IMR-90 (cell line): ENCODE data around the gene GARIN5A. TPM values are rescaled to one million over a fixed set of nuclear protein-coding genes. Genes with fewer than 3 reads are reported as not detected.

Experiments used
- ATAC-seq: fragments of 200-7000 bp; cut with Tn5 transposase; 2 replicates; pipeline ENCODE4 v1.9.1; 2020; ENCODE audit warnings: low read depth, mild to moderate bottlenecking, moderate library complexity
- BruUV-seq: library from RNA; stranded (reverse); fragments of 400-500 nt; replicated peaks from 2 replicates; lab custom pipeline; 2021; lab: Mats Ljungman, UMichigan
- CTCF ChIA-PET: fragments of 300-600 bp; formaldehyde crosslinking; extraction: SDS; loops from one replicate; lab custom pipeline; 2021; ENCODE audit warnings: antibody characterized with exemption; lab: Yijun Ruan, JAX
- POLR2A ChIA-PET: fragments of 300-600 bp; sonication (Branson Sonifier 250); formaldehyde crosslinking; loops from one replicate; lab custom pipeline; 2022; ENCODE audit warnings: antibody characterized with exemption; ENCODE audit not compliant: unreplicated experiment; lab: Charles Lee
- DNase-seq: peaks from one replicate; pipeline ENCODE4 v3.0.0; 2013
- H2AFZ ChIP-seq: replicated peaks from 2 replicates; pipeline ENCODE3; 2013; ENCODE audit warnings: low read length, mild to moderate bottlenecking; ENCODE audit not compliant: poor library complexity
- H2AK5ac ChIP-seq: 2 replicates; pipeline ENCODE4 v1.6.1; 2013; ENCODE audit warnings: low read depth, low read length, inconsistent platforms
- H2AK9ac ChIP-seq: replicated peaks from 2 replicates; pipeline ENCODE3; 2013; ENCODE audit warnings: mild to moderate bottlenecking, low read depth, low read length, moderate library complexity; ENCODE audit not compliant: poor library complexity
- H2BK120ac ChIP-seq: 2 replicates; pipeline ENCODE4 v1.6.1; 2013; ENCODE audit warnings: low read depth, low read length, inconsistent platforms
- H2BK15ac ChIP-seq: 3 replicates; pipeline ENCODE4 v1.6.1; 2013; ENCODE audit warnings: low read depth, low read length, inconsistent platforms
- H2BK20ac ChIP-seq: 2 replicates; pipeline ENCODE4 v1.6.1; 2013; ENCODE audit warnings: low read depth, mild to moderate bottlenecking, inconsistent platforms, low read length, moderate library complexity
- H2BK5ac ChIP-seq: 2 replicates; pipeline ENCODE4 v1.6.1; 2013; ENCODE audit warnings: mild to moderate bottlenecking, low read depth, low read length, inconsistent platforms; ENCODE audit not compliant: poor library complexity, severe bottlenecking
- H3K14ac ChIP-seq: replicated peaks from 2 replicates; pipeline ENCODE4 v1.6.1; 2013; ENCODE audit warnings: low read depth, low read length, inconsistent platforms
- H3K18ac ChIP-seq: 2 replicates; pipeline ENCODE4 v1.6.1; 2013; ENCODE audit warnings: low read depth, low read length, control low read depth
- H3K23ac ChIP-seq: 2 replicates; pipeline ENCODE4 v1.6.1; 2013; ENCODE audit warnings: low read depth, low read length, inconsistent platforms
- H3K27ac ChIP-seq: 2 replicates; pipeline ENCODE4 v1.5.1; 2013; ENCODE audit warnings: mild to moderate bottlenecking, control low read depth, low read length; ENCODE audit not compliant: insufficient read depth
- H3K27me3 ChIP-seq: 2 replicates; pipeline ENCODE4 v1.6.1; 2013; ENCODE audit warnings: low read length; ENCODE audit not compliant: control insufficient read depth, insufficient read depth
- H3K36me3 ChIP-seq: 2 replicates; pipeline ENCODE4 v1.6.1; 2013; ENCODE audit warnings: low read length, mixed read lengths; ENCODE audit not compliant: control insufficient read depth, insufficient read depth
- H3K4ac ChIP-seq: 2 replicates; pipeline ENCODE4 v1.6.1; 2013; ENCODE audit warnings: low read depth, low read length, inconsistent platforms
- H3K4me1 ChIP-seq: 2 replicates; pipeline ENCODE4 v1.6.1; 2013; ENCODE audit warnings: low read length, mixed read lengths; ENCODE audit not compliant: control insufficient read depth, insufficient read depth
- H3K4me2 ChIP-seq: 2 replicates; pipeline ENCODE4 v1.6.1; 2013; ENCODE audit warnings: low read depth, mild to moderate bottlenecking, control low read depth, low read length, moderate library complexity
- H3K4me3 ChIP-seq: 2 replicates; pipeline ENCODE4 v1.5.1; 2013; ENCODE audit warnings: low read depth, mild to moderate bottlenecking, control low read depth, low read length, moderate library complexity; ENCODE audit not compliant: insufficient read depth
- H3K56ac ChIP-seq: 2 replicates; pipeline ENCODE4 v1.6.1; 2013; ENCODE audit warnings: low read length, inconsistent platforms; ENCODE audit not compliant: insufficient read depth; ENCODE audit errors: extremely low read depth
- H3K79me1 ChIP-seq, 2 experiments: 2 replicates each; pipeline ENCODE4 v1.6.1; 2013; ENCODE audit warnings: low read length in 2 of 2, inconsistent platforms in 1 of 2, low read depth in 1 of 2
- H3K9ac ChIP-seq: 2 replicates; pipeline ENCODE4 v1.6.1; 2013; ENCODE audit warnings: low read depth, low read length, control low read depth
- H3K9me1 ChIP-seq: 2 replicates; pipeline ENCODE4 v1.6.1; 2013; ENCODE audit warnings: low read length, inconsistent platforms; ENCODE audit not compliant: insufficient read depth
- H3K9me3 ChIP-seq: 2 replicates; pipeline ENCODE4 v1.6.1; 2013; ENCODE audit warnings: low read length; ENCODE audit not compliant: control insufficient read depth, insufficient read depth
- H4K20me1 ChIP-seq: 2 replicates; pipeline ENCODE4 v1.6.1; 2013; ENCODE audit warnings: low read length, inconsistent platforms; ENCODE audit not compliant: insufficient read depth
- H4K5ac ChIP-seq: 2 replicates; pipeline ENCODE4 v1.6.1; 2013; ENCODE audit warnings: mild to moderate bottlenecking, low read depth, low read length, control low read depth
- H4K8ac ChIP-seq, 2 experiments: 2 replicates each; pipeline ENCODE4 v1.6.1; 2013; ENCODE audit warnings: low read depth in 2 of 2, low read length in 2 of 2, control low read depth in 1 of 2, inconsistent platforms in 1 of 2
- H4K91ac ChIP-seq: 2 replicates; pipeline ENCODE4 v1.6.1; 2013; ENCODE audit warnings: low read depth, low read length, inconsistent platforms; ENCODE audit not compliant: insufficient read depth
- BHLHE40 ChIP-seq: fragments of 150-350 bp; IDR thresholded peaks from 2 replicates; pipeline ENCODE4 v1.6.1; 2016; ENCODE audit warnings: mild to moderate bottlenecking, low read depth, low read length
- CEBPB ChIP-seq: IDR thresholded peaks from 2 replicates; pipeline ENCODE4 v1.6.1; 2012; ENCODE audit warnings: low read depth, low read length, improper control_type of control experiment
- CTCF ChIP-seq: conservative IDR thresholded peaks from 2 replicates; pipeline ENCODE4 v1.5.1; 2012; ENCODE audit warnings: mild to moderate bottlenecking, low read depth, low read length, improper control_type of control experiment
- MAFK ChIP-seq: IDR thresholded peaks from 2 replicates; pipeline ENCODE4 v1.6.1; 2012; ENCODE audit warnings: low read depth, low read length, improper control_type of control experiment
- MAZ ChIP-seq: IDR thresholded peaks from 2 replicates; pipeline ENCODE4 v1.6.1; 2012; ENCODE audit warnings: low read depth, mild to moderate bottlenecking, low read length, improper control_type of control experiment, moderate library complexity, borderline replicate concordance
- MXI1 ChIP-seq: IDR thresholded peaks from 2 replicates; pipeline ENCODE4 v1.6.1; 2012; ENCODE audit warnings: low read depth, mild to moderate bottlenecking, low read length, moderate library complexity, borderline replicate concordance
- RAD21 ChIP-seq: IDR thresholded peaks from 2 replicates; pipeline ENCODE4 v1.6.1; 2012; ENCODE audit warnings: low read length, improper control_type of control experiment
- RCOR1 ChIP-seq: IDR thresholded peaks from 2 replicates; pipeline ENCODE4 v1.6.1; 2012; ENCODE audit warnings: mild to moderate bottlenecking, low read length, improper control_type of control experiment; ENCODE audit not compliant: insufficient replicate concordance
- RFX5 ChIP-seq: IDR thresholded peaks from 2 replicates; pipeline ENCODE4 v1.8.0; 2012; ENCODE audit warnings: low read depth, mild to moderate bottlenecking, low read length, moderate library complexity
- SMC3 ChIP-seq: fragments of 150-350 bp; IDR thresholded peaks from 2 replicates; pipeline ENCODE4 v1.6.1; 2016; ENCODE audit warnings: low read depth, mild to moderate bottlenecking, antibody characterized with exemption, low read length, moderate library complexity
- USF2 ChIP-seq: fragments of 150-350 bp; IDR thresholded peaks from 2 replicates; pipeline ENCODE4 v1.6.1; 2017; ENCODE audit warnings: mild to moderate bottlenecking, antibody characterized with exemption, low read length, low read depth
- WGBS, 2 experiments: methylation state at CpG; one replicate each; pipeline versions ENCODE4 v1.1.5 to v1.1.7; 2013; ENCODE audit warnings: missing lambda C conversion rate in 2 of 2; ENCODE audit not compliant: insufficient read length in 1 of 2; ENCODE audit errors: extremely low coverage in 2 of 2; 5-methylcytosine and 5-hydroxymethylcytosine counted together
- dilution Hi-C: fragments of 300-500 bp; cut with HindIII; formaldehyde crosslinking; loops from one replicate; pipeline ENCODE4 v1.14.3; 2018; ENCODE audit warnings: low sequenced_read_pairs; ENCODE audit not compliant: unreplicated experiment
- in situ Hi-C: fragments of 300-500 bp; cut with MboI; formaldehyde crosslinking; loops from 3 replicates; pipeline ENCODE4 v1.14.3; 2019; ENCODE audit warnings: low sequenced_read_pairs, inconsistent platforms, mixed read lengths
- intact Hi-C: fragments of 100-400 bp; cut with micrococcal nuclease; formaldehyde crosslinking; loops from 2 replicates; pipeline ENCODE4 v1.10.0; 2022
- polyA plus RNA-seq, 3 experiments: library from polyadenylated mRNA; depleted of rRNA; stranded (reverse); fragments of >200 nt; gene quantifications; 2 replicates each; pipeline ENCODE4 v1.2.3, GENCODE V29; 2012; ENCODE audit warnings: low replicate concordance in 1 of 3
- total RNA-seq: library from RNA; depleted of rRNA; stranded (reverse); fragments of >200 nt; gene quantifications from 2 replicates; pipeline ENCODE4 v1.2.3, GENCODE V29; 2012
- TF ChIP-seq, protein P1 (sequence below): fragments of 150-350 bp; IDR thresholded peaks from 2 replicates; pipeline ENCODE4 v1.6.1; 2016; ENCODE audit warnings: low read depth, mild to moderate bottlenecking, low read length, moderate library complexity, borderline replicate concordance

GARIN5A gene
- total and polyA plus RNA-seq, 2 of the 4 experiments (the other 2 are of a cell fraction), result 0.53 TPM; not detected in 1

- Histone ChIP-seq H3K14ac (no peak overlapping the region), H4K20me1 (no peaks in the 10 kb centered on the region), H4K5ac (no peak overlapping the region), H3K27ac (no peak overlapping the region), H3K4me2 (no peak overlapping the region), H3K4me1 (no peaks in the 10 kb centered on the region), H2BK5ac (no peak overlapping the region), H3K9me1 (no peaks in the 10 kb centered on the region), H2AK5ac (no peak overlapping the region), H4K8ac (no peak overlapping the region), H3K9me3 (no peaks in the 10 kb centered on the region), H3K9ac (no peak overlapping the region), H2BK15ac (no peak overlapping the region), H3K56ac (no peak overlapping the region), H3K27me3 (peaks cover 21% of the 10 kb centered on the region; the same call in 1 of the 2 replicates), H3K23ac (no peak overlapping the region), H3K36me3 (peaks cover 2% of the 10 kb centered on the region; the same call in 1 of the 2 replicates), H2BK120ac (no peak overlapping the region), H2BK20ac (no peak overlapping the region), H3K4ac (no peak overlapping the region), H2AK9ac (no peak overlapping the region), H3K79me1 (no peaks in the 10 kb centered on the region), H2AFZ (no peak overlapping the region), H3K18ac (no peak overlapping the region), H3K4me3 (no peak overlapping the region), H4K91ac (no peak overlapping the region)
- intact Hi-C loops, result no loop called here
- DNase-seq, result no peak
- ATAC-seq, result no peak
- in situ Hi-C loops, result no loop called here
- POLR2A ChIA-PET, result no interaction called here
- CTCF ChIA-PET, result no interaction called here
- BruUV-seq, result no TSS peak
- TF ChIP-seq USF2 (no peak), BHLHE40 (no peak), RAD21 (no peak), MXI1 (no peak), CEBPB (no peak), MAZ (no peak), RCOR1 (no peak), CTCF (no peak), SMC3 (no peak), RFX5 (no peak), MAFK (no peak)
- TF ChIP-seq, protein P1, sequence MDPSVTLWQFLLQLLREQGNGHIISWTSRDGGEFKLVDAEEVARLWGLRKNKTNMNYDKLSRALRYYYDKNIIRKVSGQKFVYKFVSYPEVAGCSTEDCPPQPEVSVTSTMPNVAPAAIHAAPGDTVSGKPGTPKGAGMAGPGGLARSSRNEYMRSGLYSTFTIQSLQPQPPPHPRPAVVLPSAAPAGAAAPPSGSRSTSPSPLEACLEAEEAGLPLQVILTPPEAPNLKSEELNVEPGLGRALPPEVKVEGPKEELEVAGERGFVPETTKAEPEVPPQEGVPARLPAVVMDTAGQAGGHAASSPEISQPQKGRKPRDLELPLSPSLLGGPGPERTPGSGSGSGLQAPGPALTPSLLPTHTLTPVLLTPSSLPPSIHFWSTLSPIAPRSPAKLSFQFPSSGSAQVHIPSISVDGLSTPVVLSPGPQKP, result no peak
- dilution Hi-C loops, result no loop called here
- WGBS, 2 experiments, result 32% methylated on average over 8 of the region's 12 CpGs; no CpG with 5 or more reads in 1 of the 2 experiments
Observed at GRCh38 chr19:50501186-50501567, 24.5 kb upstream of the GARIN5A start.
